ENCODE results near the gene TTC36. TPM values are rescaled to one million over a fixed set of nuclear protein-coding genes. Genes with fewer than 3 reads are reported as not detected.

TTC36 gene
- total and polyA plus RNA-seq, 10 of the 15 experiments (the other 5 are each of a cell fraction or from before 2014, with no cell fraction given) = 0.28 to 0.78 (median 0.59) TPM; not detected in 7

- H3K9ac ChIP-seq (ENCODE audit: control insufficient read depth, insufficient read depth, low read length) = no peak overlapping the region
- DNase-seq (ENCODE audit: low read depth, low spot score) = no peak
- ChIA-PET CTCF (no interaction called here), POLR2A (interaction anchor here (0.6 kb wide), 1 partner anchor 509 kb away, joined by 3 read pairs; no protein-coding TSS in a partner anchor), SMC1A (ENCODE audit: uncharacterized antibody, unreplicated experiment) (no interaction called here), RAD21 (ENCODE audit: unreplicated experiment) (no interaction called here)
- TF ChIP-seq PKNOX1 (IDR thresholded peaks at IDR 0.05) = no peak
- TF ChIP-seq TCF3 (IDR thresholded peaks at IDR 0.05; ENCODE audit: borderline replicate concordance, insufficient read depth, low read depth, low read length) = no peak
- no peak for TF ChIP-seq NKRF (conservative IDR thresholded peaks at IDR 0.05)
- no peak for TF ChIP-seq WRNIP1 (IDR thresholded peaks at IDR 0.05; ENCODE audit: borderline replicate concordance, low read depth, low read length)
- no peak for TF ChIP-seq SIN3A (IDR thresholded peaks at IDR 0.05; ENCODE audit: low read depth, low read length)
- 28% methylated on average over 12 of the region's 12 CpGs for WGBS (ENCODE audit: insufficient coverage, insufficient replicate concordance, low lambda C conversion rate, missing lambda C conversion rate)
- peak overlapping the region; percentile 92 for H2AFZ ChIP-seq (ENCODE audit: control insufficient read depth, low read depth, low read length)
- H3K36me3 ChIP-seq (ENCODE audit: control insufficient read depth in 2 of 2, insufficient read depth in 2 of 2, low read length in 1 of 2) = 0 out of 4 replicates have a peak, but pooled peaks cover 0 to 3% of the 10 kb centered on the region in 2 experiments
- H4K20me1 ChIP-seq (ENCODE audit: control insufficient read depth, insufficient read depth) = no peaks in the 10 kb centered on the region; the same call in 1 of the 2 replicates
- no peaks in the 10 kb centered on the region for H3K9me3 ChIP-seq (replicated peaks; ENCODE audit: control insufficient read depth, insufficient read depth, low read length)
- no peaks in the 10 kb centered on the region for H3K79me2 ChIP-seq (ENCODE audit: control insufficient read depth, insufficient read depth, low read length)
- 0 out of 2 replicates have a peak, but pooled peaks cover 3% of the 10 kb centered on the region for H3K4me1 ChIP-seq (ENCODE audit: control insufficient read depth, insufficient read depth, low read length)
- H3K4me3 ChIP-seq = peak overlapping the region; percentile 86
- H3K27ac ChIP-seq (ENCODE audit: control insufficient read depth, insufficient read depth) = no peak overlapping the region
- H3K27me3 ChIP-seq (replicated peaks in 1 of 2; ENCODE audit: control insufficient read depth in 2 of 2, insufficient read depth in 2 of 2, low read length in 1 of 2) = no peaks in the 10 kb centered on the region
- ATAC-seq = peak; percentile 2; the same call in 2 of the 3 replicates
- BruUV-seq (replicated peaks) = no TSS peak
- intact Hi-C loops (cut with micrococcal nuclease; ENCODE audit: unreplicated experiment) = loop anchor here (5.0 kb wide), 1 partner anchor 36 kb away; the partner anchor contains the start of gene IFT46
- peak overlapping the region; percentile 95 for H3K4me2 ChIP-seq (ENCODE audit: control insufficient read depth, insufficient read depth)
- FAIRE-seq = no peak
- in situ Hi-C loops (cut with MboI) = no loop called here
Measured at GRCh38 chr11:118531597-118532084, 4.4 kb downstream of the TTC36 start.

Data from GM12878 (cell line).